ENCODE data around the gene STXBP5.
"Not testable (repeated sequence)": the region's sequence is repeated elsewhere in the genome, so short reads cannot be mapped to it uniquely, and the experiment has no call there.

Gene STXBP5

DNA sequence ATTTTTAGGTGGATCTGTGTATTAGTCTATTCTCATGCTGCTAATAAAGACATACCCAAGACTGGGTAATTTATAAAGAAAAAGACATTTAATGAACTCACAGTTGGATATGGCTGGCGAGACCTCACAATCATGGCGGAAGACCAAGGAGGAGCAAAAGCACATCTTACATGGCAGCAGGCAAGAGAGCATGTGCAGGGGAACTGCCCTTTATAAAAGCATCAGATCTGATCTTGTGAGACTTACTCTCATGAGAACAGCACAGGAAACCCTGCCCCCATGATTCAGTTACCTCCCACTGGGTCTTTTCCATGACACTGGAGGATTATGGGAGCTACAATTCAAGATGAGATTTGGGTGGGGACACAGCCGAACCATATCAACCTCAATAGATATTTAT, 176.6 kb downstream of the STXBP5 start:
- not testable (repeated sequence) for DNase-seq (ENCODE audit: low read depth, low spot score)

DNA sequence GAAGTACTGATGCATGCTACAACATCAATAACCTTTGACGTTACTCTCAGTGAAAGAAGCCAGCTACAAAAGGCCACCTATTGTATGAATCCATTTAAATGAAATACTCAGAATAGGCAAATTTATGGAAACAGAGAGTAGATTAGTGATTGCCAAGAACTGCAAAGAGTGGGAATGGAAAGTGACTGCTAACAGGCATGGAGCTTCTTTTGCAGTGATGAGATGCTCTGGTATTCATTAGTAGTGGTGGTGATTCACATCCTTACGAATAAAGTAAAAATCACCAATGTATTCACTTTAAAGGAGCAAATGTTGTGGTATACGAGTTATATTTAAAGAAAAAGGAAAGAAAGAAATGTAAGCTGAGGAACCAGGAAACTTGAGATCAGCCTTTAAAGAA, 177.5 kb downstream of the STXBP5 start:
- DNase-seq (ENCODE audit: low read depth, low spot score) = no peak

DNA sequence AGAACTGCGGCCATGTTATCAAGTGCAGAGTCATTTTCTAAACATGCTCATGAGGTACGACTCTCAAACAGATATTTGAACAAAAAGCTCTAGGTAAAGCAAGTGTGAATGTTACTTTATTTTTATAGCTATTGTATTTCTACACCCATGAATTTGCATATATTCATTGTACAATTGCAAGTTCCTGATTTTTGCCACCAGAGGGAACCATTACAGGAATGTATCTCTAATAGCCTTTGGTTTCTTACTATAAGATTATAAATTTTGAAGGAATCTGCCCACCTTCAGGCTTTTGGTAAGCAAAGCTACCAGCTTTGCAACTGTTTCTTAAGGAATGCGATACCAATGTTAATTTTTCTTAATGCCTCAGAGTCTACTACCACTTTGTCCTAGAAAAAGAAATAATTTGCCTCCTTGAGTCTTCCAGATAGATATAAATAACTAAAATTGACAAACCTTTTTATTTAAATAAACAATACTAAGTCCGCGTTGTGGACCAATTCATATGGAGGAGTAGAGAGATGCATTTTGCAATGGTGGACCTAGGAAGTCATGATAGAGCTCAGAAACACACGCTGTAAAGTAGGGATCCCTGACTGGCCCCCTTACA, 178.8 kb downstream of the STXBP5 start:
- no peak for DNase-seq (ENCODE audit: low read depth, low spot score)

DNA sequence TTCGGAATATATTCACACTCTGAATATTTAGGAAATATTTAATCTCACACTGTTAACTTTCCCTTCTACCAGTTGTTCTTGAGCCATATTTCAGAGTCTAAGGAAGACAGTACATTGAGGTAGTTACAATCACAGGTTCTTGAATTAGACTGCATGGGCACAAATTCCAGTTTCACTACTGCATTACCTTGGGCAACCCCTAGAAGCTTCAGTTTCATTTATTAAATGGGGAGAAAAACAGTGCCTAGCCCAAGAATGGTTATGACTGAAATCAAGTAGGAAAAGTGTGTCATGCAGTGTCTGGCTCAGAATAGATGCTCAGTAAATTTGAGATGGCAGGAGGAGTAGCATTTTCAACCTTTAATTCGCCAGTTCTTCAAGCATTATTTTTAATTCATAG, 179.8 kb downstream of the STXBP5 start:
- no peak for DNase-seq (ENCODE audit: low read depth, low spot score)

DNA sequence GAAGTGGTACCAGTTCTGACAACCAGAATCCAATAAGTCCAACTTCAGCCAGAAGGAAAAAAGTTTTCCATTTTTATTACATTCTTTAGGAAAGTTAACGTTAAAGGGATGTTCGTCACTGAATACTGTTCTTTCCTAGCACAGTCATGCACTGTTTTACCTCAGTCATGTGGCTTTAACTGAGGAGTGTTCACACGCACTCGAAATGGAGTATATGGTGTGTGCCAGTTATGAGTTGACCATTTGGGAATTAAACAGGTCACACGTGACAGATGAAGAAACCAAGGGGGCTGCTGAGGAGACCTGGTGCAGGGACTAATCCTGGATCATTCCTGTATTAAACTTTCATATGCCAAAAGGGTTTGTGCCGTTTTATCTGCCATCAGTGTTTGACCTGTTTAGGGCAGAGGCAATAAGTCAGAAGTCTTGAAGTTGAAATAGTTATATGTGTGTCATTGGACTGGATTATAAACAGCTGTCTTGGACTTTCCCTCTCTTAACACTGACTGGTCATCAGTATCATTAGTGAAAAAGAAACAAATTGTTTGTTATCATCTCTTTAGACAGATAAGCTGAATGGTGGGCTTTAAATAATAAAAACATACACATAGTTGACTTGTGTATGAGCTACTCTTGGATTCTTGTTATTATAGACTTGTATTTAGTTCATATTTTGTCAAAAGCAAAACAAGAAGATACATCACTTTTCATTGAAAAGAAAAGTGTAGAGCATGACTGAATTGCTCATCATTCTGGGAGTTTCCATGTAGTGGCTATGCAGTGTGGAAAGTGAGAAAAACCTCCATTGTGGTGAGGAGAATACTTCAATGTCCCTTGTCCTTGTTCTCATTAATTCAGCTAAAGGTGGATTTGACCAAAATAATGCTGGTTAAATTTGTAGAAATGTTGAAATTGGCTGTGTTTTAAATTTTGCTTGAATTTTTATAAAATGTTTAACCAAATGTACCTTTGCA, 180.8 kb downstream of the STXBP5 start:
- DNase-seq (ENCODE audit: low read depth, low spot score) = no peak

DNA sequence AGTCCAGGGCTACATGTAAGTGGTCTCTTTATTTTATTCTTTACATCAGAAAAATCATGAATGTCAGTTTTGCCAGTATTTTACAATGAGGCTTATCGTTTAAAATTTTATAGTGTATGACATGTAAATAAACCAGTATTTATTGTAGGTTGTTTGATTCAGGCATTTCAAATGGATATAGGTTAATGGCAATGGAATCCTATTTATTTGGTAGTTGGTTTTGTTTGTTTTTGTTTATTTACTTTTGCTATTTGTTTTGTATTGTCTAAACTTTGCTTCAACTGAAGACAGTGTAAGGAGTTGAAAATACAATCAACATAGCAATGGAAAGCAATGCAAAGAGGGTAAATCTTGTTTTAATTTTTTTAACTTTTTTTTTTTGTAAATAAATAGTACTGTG, 185.2 kb downstream of the STXBP5 start:
- DNase-seq (ENCODE audit: low read depth, low spot score) = no peak

DNA sequence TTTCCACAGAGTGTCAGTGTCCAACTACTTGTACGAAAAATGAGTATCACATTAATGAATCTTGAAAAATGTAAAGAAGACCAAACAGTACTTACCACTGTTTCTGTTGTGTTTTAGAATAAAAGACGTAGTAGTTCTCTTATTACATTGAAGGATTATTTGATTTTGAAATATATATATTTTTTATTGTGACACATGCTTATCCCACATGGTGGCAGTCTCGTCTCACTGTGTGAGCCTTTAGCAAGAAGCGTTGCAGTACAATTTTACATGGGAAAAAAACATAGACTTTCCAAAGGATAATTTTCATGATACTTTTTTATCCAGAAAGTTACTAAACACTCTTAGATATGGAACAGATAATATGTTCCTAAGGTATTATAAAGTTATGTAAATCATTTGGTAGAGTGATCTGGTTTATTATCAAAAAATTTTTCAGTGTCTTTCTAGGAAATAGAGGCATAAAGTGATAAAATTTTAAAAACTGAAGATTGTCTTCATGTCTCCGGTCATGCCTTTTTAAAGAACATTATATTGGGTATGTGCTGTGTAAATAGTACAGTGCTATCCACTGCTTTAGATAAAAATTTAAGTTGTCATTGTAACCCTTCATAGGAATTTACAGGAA, 186.8 kb downstream of the STXBP5 start:
- no peak for DNase-seq (ENCODE audit: low read depth, low spot score)

DNA sequence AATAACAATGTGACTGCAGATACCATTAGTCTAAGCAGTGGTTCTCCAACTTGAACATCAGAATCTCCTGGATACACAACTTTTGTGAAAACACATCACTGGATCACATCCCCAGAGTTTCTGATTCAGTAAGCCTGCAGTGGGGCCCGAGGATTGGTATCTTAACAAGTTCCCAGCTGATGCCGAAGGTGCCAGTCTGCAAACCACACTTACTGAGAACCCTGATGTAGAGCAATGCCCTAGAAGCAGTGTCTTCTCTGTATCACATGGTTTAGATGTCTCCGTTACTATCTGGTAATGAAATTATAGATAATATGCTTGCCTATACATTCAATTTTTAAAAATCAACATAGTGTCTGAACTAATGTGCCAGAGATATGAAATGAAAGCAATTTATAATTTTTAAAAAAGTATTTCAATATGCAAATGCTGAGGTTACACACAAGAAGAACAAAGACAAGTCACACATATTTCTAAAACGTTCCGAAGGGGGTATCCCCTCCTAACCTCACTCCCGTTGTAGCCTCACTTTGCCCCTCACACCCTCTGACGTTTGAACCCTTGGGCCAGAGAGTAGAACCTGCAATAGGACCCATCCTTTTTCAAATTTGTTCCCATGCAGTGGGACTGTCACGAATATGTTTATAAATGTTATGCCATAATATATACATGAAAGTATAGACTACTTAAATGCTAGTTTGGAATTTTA, 188.9 kb downstream of the STXBP5 start:
- DNase-seq (ENCODE audit: low read depth, low spot score) = no peak

DNA sequence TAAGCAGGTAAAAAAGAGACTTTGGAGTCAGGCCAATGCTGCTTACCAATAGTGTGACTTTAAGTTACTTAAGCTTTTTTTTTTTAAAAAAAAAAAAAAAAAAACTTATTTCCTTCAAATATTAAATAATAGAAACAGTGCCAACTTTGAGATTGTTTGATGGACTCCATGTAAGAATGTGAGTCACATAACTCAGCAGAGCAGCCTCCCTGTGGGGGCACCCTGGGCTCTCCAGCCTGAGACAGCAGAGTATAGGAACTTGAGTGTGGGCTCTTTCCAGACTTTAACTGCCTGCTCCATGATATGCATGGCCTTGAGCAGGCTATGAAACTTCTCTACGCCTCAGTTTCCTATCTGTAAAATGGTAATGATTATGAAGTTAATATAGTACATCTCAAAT, 190.9 kb downstream of the STXBP5 start:
- no peak for DNase-seq (ENCODE audit: low read depth, low spot score)

DNA sequence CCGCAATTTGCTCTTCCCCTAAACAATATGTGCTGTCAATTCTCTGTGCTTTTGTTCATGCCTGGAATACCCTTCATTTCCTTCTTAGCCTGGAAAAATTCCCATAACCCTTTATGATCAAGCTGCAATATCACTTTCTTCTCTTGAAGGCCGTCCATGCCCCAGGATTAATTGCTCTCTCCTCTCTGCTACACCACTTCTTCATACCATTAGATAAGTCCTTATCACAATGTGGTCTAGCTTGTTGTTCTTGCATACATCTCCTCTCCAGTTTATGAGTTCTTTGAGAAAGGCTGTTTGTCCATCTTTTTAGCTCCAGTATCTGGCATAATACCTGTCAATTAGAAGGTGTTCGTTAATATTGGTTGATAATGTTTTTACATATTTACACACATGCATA, 193.1 kb downstream of the STXBP5 start:
- DNase-seq (ENCODE audit: low read depth, low spot score) = no peak

DNA sequence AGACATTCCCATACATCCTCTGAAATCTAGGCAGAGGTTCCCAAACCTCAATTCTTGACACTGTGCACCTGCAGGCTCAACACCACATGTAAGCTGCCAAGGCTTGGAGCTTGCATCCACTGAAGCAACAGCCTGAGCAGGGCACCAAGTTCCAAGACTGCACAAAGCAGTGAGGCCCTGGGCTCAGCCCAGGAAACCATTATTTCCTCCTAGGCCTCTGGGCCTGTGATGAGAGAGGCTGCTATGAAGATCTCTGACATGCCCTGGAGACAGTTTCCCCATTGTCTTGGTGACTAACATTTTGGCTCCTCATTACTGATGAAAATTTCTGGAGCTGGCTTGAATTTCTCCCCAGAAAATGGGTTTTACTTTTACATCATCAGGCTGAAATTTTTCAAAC, 196.8 kb downstream of the STXBP5 start:
- DNase-seq (ENCODE audit: low read depth, low spot score) = no peak

DNA sequence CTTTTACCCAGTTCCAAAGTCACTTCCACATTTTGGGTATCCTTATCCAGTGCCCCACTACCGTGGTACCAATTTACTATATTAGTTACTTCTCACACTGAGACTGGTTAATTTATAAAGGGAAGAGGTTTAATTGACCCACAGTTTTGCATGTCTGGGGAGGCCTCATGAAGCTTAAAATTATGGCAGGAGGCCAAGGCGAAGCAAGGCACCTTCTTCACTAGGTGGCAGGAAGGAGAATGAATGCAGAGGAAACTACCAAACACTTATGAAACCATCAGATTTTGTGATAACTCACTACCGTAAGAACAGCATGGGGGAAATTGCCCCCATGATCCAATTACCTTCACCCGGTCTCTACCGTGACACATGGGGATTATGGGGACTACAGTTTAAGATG, 197.6 kb downstream of the STXBP5 start:
- no peak for DNase-seq (ENCODE audit: low read depth, low spot score)

DNA sequence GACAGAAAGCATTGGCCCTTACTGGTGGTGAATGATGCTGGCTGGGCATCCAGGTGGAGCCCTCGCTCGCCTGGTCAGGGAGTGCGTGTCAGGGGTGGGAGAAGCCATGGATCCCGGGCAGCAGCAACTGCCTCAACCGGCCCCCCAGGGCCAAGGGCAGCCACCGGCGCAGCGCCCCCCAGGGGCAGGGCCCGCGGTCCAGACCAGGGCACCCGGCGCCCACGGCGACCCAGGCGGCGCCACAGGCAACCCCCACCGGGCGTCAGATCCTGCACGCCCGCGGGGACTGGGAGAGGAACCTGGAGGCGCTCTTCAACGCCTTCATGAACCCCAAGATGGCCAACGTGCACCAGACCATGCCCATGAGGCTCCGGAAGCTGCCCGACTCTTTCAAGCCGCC, 202.6 kb downstream of the STXBP5 start:
- no peak for DNase-seq (ENCODE audit: low read depth, low spot score)

DNA sequence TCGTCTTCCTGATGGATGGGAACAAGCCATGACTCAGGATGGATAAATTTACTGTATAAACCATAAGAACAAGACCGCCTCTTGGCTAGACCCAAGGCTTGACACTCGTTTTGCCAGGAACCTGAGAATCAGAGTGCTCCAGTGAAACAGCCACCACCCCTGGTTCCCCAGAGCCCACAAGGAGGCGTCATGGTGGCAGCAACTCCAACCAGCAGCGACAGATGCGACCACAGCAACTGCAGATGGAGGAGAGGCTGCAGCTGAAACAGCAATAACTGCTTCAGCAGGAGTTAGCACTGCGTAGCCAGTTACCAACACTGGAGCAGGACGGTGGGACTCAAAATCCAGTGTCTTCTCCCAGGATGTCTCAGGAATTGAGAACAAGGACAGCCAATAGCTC, 203.4 kb downstream of the STXBP5 start:
- DNase-seq (ENCODE audit: low read depth, low spot score) = no peak

DNA sequence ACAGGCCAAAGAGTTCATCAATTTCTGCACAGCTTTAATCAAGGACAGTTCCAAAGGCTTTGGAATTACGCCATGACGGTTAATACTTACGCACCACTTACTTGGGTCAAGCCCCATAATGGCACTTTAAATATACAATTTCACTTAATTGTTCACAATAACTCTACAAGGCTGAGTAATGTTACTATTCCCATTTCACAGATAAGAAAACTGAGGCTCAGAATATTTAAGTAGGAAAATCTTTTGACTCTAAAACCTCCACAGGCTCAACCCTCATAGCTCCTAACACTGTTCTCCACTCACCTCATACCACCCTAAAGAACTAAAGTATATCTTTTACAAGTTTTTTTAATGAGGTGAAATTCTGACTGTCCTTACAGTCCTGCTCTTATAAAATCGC, 212.4 kb downstream of the STXBP5 start:
- no peak for DNase-seq (ENCODE audit: low read depth, low spot score)

DNA sequence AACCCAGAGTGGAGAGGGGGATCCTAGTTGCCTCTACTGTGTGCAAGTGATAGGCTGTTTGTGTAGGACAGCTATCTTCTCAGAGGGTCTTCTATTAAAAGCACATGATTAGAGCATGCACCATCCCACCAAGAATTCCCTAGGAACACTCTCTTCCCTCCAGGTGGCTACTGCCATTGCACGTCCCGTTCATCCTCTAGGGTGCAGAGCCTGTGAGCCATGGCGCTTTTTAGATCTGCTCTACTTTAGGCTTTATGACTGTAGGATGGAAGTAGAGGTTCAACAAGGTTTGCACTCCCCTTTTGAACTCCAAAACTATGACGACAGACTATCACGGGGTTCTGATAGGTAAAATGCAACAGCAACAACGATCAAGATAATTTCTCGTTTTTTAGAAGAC, 213.7 kb downstream of the STXBP5 start:
- no peak for DNase-seq (ENCODE audit: low read depth, low spot score)

DNA sequence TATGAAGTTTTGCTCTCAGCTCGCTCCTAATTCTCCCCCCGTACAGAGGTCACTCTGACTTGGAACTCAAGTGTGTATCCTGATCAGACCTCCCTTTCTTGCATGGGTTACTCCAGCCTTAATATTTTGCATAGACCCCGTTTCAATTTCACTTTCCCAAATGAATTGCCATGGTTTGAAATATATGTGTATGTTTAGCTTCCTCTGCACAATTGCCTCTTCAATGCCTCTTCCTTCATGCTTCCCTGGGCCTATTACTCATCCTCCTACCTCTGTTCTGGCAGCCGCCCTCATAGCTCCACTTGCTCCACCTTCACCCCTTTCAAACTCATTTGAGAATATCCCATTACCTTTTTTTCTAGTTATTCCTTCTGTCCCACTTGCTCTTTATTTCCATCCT, 214.3 kb downstream of the STXBP5 start:
- DNase-seq (ENCODE audit: low read depth, low spot score) = no peak

DNA sequence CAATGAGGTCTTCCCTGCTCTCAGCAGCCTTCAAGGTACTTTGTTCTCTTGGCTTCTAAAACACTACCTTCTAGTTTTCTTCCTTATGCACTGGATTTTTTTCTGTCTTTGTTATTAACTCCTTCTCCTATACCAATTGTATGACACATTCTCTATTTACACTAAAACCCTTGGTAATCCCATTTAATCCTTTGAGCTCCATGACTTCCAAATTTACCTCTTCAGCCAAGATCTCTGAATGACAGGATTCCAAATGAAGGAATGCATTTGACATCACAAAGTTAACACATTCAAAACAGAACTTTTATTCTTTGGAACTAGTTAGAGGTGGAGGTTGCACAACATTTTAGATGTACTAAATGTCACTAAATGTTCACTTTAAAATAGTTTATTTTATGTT, 217.7 kb downstream of the STXBP5 start:
- no peak for DNase-seq (ENCODE audit: low read depth, low spot score)

DNA sequence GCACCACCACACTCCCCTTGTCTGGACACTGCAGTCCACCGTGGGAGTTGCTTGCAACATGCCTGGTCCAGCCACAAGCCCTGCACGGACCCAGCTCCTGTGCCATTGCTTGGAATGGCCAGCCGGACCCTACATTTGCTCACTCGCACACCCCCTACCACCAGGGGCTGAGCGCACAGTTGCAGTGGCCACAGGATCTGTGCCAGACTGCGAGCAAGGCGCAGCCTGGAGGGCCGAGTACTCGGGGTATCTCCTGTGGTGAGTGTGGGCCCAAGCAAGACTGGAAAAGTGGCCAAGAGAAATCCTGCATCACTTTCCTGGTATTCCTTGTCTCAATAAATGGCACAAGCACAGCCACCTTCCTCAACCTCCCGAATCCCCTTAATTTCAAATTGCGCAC, 218.9 kb downstream of the STXBP5 start:
- DNase-seq (ENCODE audit: low read depth, low spot score) = no peak

DNA sequence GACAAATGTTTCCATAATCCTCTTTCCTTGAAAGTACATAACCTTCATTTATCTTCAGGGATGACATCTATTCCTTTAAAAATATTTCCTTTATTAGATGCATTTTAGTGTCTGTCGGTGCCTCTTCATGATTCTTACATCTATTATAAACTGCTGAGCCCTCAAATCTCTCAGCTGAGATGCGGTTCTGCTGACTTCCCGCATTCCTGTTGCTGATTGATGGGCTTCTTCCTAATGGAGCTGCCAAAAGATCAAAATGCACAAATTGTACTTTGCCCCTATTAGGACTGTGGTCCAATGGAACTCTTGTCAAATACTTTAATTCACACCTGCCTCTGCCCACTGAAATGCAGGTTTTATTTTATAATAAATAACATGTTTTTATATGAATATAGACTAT, 225.6 kb downstream of the STXBP5 start:
- no peak for DNase-seq (ENCODE audit: low read depth, low spot score)

DNA sequence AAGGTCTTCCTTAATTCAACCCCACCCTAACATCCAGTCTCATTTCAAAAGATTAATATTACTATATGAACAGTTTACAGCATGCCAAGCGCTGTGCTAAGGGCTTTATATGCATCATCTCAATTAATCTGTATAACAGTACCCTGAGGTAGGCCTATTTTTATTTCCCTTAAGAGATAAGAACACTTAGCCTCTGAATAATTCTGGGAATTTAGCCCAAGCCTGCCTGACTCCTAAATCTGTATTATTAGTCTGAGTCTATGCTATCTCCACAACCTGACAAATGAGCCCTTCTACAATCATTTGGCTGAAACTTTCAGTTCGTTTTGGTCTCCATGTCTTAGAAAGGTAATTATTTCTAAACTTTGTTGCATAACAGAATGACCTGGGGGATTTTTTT, 226.6 kb downstream of the STXBP5 start:
- no peak for DNase-seq (ENCODE audit: low read depth, low spot score)

DNA sequence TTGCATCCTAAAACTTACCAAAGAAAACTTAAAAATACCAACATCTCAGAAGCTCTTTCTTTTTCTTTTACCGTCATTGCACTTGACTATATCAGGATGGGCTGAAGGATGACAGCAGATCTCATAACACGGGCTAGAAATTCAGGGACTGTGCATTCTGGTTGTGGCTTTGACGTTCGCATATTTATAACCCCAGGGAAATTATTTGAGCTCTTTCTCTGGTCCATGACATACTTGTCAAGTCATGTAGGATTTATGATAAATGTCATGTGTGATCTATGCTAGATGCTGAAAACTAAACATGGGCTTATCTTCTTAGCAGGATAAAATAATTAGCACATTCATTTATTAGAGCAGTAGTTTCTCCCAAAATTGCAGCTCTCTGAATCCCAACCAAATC, 229.9 kb downstream of the STXBP5 start:
- DNase-seq (ENCODE audit: low read depth, low spot score) = no peak
